DMS114 treated with DMSO at 0.1 percent for 48 hours (cell line): Measurements from ENCODE around the gene DSN1.
"Not testable (repeated sequence)": the region's sequence is repeated elsewhere in the genome, so short reads cannot be mapped to it uniquely, and the experiment has no call there.

Source experiments
- DNase-seq: peaks from one replicate; lab custom pipeline; 2025; ENCODE audit not compliant: unreplicated experiment; lab: John Stamatoyannopoulos, UW

The DSN1 gene, protein sequence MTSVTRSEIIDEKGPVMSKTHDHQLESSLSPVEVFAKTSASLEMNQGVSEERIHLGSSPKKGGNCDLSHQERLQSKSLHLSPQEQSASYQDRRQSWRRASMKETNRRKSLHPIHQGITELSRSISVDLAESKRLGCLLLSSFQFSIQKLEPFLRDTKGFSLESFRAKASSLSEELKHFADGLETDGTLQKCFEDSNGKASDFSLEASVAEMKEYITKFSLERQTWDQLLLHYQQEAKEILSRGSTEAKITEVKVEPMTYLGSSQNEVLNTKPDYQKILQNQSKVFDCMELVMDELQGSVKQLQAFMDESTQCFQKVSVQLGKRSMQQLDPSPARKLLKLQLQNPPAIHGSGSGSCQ

DNA sequence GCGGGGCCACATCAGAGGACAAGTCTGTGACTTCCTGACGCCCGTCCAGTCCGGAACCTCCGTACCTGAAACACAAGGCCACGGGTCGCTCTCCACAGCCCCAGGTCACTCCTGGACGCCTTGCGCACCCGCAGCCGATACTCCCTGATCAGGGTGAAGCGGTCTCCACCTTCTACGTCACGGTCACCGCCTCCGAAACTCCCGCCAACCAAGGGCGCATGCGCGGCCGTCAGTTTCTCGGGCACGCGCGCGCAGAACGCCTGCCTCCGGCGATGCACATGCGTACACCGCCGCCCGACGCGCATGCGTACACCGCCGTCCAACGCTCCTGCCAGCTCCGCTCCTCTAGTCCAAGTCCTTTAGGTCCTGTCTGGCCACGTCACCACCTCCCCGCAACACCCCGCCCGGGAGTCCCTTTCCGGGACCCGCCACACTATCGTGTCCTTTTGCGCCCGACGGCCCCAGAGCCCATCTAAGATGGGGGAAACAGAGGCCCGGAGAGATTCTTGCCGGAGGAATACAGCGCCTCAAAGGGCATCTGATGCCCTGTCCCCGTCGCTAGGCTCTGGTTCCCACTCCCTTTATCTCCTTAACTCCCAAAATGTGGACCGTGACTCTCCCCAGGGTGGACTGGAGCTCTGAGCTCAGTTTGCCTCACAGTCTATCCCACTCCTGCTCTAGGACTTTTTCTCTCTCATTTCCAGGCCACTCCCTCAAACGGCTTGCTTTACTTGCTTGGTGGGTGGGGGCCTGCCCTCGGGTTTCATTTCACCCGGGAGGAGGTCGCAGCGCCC, at the start of gene DSN1:
Gene DSN1, minus strand, starts transcription at position 167 of the 794 bp plus-strand sequence. CDS start 2,305 bp downstream, outside the sequence.
- peak; percentile 87 for DNase-seq

DNA sequence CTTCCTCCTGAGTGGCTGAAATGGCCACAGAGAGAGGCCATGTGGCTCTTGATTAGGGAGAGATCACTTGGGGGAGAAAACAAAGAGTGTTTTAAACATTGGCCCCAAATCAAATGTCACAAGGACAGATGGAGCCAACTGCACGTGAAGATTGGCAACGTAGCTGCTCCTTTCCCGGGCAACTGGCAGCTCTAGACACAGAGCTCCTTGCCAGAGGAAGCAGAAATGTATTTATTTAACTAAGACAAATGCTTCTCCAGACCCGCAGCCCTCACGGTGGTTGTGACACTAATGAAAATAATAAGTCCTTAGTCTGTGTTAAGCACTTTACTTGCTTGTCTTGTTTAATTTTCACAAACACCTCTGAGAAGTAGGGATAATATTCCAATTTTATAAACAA, 49.6 kb upstream of the DSN1 start:
- no peak for DNase-seq

DNA sequence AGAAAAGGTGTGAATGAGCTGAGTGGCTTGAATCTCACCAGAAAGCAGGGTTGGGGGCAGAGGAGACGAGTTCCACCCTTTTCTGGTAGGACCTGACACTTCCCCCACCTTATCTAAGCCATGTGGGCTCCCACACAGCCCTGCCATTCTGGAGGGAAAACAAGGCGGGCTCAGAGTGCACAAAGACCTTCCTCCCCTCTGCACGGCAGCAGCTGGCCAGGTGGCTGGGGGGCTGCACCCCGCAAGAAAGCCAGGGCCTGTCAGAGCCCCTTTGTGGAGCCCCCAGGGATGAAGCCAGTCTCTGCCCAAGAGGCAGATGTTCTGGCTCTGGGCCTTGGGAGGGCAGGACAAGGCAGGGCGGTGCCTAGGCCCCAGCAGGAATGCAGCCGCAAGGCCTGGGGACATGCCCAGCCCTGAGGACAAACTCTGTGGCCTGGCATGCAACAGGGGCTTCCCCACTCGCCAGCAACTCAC, 48.4 kb upstream of the DSN1 start:
- no peak for DNase-seq

DNA sequence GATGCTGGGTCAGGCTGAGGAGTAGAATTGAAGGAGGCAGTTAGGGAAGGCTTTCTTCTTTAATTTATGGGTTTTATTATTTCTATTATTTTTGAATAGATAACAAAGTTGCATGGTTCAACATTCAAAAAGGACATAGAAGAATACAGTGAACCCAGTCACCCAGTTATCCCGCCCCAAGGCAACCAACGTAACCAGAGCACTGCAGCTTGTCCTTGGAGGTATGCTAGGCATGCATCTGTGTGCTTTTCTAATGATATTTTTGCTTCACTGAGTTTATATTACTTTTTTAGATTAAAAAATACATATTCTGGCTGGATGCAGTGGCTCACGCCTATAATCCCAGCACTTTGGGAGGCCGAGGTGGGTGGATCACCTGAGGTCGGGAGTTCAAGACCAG, 47.4 kb upstream of the DSN1 start:
- DNase-seq = no peak

DNA sequence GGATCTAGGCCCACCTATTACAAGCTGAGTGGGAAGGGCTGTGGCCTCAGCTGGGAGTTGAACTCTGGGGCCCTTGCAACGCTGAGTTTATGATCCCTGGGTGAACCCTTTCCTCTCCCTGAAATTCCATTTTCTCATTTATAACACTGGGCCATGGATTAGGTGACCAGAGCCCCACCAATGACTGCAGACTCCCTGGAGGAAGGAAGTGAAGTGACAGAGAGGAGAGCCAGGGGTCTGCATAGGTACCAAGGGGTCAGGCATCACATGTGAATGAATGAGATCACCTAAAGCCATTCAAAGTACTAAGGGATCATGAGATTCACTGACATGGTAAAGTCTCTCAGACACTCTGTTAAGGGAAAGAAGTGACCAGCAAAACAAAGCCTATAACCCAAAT, 46.5 kb upstream of the DSN1 start:
- no peak for DNase-seq

DNA sequence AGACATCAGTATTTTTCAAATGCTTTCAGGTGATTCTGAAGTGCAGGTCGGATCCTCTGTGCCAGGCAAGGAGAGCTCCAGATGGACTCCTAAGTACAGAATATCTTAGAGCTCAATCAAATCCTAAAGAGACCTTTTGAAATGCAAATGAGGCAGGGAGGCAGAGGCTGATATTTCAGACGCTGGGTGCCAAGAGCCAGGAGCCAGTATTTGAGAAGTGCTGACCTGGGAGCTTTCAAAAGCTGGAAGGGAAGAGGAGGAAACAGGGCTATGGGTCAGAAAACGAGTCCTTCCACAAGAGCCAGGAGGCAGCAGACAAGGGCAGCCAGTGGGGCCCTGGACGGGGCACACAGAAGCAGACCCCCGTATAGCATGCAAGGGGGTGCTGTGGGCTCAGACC, 46.1 kb upstream of the DSN1 start:
- no peak for DNase-seq

DNA sequence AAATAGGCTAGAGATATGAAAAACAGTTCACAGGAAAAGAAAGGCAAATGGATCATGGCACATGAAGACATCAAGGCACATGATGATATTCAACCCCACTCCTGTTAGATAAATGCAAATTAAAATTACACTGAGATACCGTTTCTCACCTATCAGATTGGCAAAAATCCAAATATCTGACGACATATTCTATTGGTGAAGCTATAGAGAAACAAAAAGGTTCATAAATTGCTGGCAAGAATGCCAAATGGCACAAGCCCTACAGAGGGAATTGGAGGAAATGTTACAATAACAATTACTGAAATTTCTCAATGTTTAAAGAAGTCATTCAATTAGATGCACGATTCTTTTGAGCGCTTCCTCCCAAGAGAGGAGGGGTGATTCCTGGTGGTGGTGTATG, 45.3 kb upstream of the DSN1 start:
- DNase-seq = no peak

DNA sequence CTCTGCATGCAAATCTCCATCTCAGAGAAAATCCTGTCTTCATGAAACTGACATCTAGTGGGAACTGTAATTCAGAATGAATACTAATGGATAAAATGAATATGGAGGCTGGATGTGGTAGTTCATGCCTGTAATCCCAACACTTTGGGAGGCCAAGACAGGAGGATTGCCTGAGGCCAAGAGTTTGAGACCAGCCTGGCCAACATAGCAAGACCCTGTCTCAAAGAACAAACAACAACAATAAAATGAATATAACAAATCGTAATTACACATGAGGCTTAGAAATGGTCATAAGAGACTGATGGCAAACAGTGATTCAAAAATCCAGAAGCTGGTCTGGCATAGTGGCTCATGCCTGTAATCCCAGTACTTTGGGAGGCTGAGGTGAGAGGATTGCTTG, 44.6 kb upstream of the DSN1 start:
- DNase-seq = no peak

DNA sequence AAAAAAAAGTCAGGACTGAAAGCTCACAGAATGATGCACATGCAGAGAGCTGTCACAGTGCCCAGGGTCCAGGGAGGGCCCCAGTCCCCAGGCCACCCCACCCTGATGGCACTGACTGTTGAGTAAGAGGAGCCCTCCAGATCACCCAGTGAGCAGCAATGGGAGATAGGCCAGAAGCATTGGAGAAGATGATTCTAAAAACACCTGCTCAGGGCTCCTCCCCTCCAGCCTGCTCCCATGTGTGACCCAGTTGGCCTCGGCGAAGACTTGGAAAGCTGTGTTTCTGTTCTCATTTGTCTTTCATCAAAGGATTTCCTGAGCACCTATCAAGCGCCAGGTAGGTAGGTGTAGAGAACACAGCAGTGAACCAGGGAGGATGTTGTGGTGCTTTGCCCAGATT, 43.9 kb upstream of the DSN1 start:
- DNase-seq = no peak

DNA sequence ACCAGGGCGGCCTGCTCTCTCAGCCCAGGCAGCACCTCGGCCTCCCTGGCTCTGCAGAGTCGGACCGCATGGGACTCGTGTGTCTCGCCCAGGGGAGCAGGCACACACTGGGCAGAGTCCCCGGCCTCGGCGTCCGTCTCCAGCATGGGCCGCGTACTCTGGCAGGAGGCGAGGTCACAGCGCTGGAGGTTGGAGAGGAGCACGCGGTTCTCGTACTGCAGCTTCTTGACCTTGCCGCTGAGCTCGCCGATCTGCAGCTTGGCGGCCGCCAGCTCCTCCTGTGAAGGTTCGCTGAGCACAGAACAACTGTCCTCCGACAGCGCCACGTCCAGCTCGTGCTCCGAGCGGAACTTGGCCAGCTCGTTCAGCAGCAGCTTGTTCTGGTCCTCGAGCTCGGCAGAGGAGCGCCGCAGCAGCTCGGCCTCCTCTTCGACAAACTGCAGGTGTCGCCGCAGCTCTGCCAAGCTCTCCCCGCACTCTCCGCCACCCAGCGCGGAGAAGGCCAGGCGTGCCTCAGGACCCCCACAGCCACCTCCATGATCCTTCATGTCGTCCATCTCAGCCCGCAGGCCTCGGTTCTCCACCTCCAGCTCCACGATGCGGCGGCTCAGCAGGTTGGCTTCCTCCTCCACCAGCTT, 42.0 kb upstream of the DSN1 start:
- DNase-seq = no peak

DNA sequence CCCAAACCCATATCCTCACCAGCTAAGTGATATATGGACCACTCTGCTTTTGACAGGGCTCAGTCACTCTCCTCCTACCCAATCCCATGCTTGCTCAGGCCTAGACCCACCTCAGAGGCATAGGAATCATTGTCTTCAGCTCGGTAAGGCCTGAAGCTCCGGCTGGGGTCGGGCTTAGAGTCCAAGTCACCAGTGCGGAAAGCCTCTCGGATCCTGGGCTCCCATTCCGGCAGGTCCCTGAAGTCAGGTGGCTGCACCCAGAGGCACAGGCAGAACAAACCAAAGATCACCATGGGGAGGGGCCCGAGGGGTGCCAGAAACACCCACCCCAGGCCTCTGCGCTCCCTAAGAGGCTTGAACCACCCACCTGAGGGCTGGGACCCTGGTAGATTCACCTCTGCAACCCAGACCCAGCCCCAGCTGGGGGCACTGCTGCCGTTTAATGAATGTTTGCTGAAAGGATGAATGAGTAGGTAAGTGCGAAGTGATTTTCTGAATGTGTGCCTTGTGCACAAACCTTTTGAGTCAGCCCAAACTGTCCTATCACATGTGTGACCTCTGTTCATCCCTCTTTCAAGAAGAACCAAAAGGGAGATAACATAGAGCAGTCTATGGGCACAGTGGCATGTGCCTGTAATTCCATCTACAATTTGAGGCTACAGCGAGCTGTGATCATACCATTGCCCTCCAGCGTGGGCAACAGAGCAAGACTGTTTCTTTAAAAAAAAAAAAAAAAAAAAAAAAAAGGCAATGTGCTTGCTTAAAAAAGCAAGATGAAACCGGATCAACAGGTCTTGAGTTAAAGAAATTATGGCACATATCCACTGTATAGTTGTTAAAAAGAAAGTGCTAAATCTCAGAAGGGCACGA, 39.3 kb upstream of the DSN1 start:
- no peak for DNase-seq

DNA sequence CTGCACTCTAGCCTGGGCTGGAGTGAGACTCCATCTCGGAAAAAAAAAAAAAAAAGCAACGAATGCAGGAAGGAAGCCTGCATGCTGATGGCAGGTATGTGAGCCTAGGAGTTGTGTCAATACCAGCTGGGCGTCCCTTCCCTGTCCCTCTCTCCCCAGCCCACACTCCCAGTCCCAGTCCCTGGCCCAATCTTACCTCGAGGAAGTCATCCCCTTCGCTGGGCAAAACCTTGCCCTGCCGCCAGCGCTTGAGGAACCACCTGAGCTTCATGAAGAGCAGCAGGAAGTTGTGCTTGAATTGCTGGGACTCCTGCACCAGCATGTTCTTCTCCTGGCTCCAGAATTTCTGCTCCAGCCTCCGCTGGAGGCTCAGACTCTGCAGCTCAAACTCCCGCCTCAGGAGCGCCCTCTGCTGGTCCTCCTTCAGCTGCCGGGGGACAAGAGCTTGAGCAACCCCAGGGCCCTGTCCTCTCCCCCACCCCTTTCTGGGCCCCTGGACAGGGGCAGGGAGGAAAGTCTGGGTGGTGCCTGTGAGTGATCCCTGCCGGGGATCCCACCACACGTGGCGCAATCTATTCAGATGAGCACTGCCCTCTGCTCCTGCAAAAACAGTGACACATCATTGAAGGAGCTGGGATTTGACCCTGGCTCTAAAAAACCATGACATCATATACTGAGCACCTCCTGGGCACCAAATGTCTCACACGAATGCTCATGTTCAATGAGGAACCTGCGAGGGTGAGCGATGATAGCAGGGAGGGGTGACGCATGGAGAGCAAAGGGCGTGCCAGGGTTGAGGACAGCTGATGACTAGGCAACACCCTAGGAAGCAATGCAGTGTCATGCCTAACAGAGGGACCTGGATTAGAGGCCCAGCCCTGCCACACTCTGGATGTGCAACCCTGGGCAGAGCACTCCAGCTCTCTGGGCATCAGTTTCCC, 35.0 kb upstream of the DSN1 start:
- DNase-seq = no peak

DNA sequence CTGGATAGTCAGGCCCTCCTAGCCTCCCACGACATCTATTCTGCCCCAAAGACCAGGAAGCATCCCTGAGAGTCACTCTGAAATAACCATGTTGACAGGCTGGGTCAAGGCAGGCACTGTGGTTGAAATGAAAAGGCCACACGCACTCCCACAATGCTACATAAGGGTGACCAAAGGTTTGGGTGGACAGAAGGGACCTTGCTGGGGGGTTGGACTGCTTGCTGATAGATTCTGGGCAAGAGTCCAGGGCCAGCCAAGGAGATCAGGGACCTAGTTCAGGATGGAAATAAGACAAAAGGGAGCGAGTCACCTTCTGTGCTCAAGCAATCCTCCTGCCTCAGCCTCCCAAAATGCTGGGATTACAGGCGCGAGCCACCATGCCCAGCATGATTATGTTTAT, 32.5 kb upstream of the DSN1 start:
- DNase-seq = no peak

DNA sequence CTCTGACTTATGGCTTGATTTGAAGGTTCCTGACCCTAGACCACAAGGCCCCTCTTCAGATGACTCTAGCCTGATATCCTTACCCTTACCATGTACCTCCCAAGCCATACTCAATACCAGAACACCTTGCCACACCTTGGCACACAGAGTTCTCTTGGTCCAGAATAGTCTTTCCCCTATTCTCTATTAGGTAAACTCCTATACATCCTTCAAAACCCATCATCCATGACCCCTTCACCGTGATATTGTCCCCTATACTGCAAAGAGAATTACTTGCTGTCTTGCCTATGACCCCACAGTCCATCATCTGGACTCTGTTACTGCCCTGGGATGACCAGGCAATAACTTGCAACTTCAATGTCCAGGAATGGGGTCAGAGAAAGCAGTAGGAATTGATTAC, 31.8 kb upstream of the DSN1 start:
- no peak for DNase-seq

DNA sequence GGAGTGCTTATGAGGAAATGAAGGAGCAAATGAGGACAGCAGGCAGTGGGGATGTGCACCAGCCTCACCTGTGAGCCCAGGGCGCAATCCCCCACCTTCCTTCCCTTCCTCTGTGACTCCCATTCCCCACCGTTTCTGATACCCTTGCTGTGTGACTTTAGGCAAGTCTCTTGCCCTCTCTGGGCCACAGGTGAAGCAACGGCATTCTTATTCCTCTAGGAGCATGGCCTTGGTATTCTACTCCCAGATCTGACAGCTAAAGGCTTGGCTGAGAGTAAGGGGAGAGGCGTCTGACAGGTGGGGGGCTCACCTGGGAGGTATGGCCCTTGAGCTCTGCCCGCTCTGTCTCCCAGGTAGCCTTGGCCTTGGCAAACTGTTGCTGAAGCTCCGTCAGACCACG, 30.9 kb upstream of the DSN1 start:
- no peak for DNase-seq

DNA sequence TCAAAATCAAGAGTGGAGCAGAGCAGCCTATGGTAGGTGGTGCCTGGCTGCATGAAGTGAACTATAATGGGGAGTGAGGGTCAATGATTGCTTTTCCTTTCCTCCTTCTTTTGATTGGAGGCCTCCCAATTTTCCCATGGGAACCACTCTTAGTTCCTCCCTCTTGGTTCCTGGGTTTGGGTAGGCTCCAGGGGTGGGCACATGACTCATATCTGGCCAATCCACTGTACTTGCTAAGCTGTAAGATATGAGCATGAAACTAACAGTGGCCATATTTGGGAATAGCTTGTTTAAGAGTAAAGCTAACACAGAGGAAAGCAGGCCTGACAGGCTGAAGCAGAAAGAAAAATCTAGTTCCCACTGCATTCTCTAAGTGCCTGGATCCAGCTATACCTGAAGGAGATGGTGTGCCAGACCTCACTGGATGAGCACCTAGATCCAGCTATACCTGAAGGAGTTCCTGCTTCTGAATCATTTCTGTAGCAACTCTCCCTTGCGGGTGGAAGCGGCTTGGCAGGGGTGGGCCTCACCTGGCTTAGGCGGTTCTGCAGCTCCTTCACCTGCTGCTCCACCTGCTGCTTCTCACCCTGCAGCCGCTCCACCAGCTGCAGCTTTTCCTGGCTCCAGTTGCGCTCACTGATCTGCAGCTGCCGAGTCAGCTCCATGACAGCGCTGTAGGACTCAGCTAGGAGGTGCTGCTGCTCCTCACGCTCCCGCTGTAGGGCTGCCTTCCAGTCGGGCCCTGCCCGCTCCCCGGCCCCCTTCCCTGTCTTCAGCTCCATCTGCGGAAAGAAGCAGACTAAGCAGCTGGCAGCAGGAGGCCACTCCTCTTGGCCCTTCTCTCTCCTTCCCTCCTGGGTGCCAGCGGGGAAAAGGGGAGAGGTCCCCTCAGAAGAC, 29.0 kb upstream of the DSN1 start:
- no peak for DNase-seq

DNA sequence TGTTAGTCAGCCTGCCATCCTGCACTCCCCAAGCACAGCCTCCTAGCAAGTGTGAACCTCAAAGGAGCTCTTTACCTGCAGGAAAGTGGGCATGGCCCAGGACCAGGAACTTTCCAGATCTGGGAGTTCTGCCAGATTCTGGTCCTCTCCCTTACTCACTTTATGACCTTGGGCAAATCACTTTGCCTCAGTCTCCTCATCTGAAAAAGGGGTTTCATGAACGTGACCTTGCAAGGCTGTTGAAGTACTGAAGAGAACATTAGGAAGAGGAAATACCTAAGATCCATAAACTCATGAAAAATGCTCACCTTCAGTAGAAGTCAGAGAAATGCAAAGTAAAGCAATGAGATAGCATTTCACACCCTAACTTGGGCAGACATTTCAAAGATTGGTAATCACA, 26.8 kb upstream of the DSN1 start:
- DNase-seq = no peak

DNA sequence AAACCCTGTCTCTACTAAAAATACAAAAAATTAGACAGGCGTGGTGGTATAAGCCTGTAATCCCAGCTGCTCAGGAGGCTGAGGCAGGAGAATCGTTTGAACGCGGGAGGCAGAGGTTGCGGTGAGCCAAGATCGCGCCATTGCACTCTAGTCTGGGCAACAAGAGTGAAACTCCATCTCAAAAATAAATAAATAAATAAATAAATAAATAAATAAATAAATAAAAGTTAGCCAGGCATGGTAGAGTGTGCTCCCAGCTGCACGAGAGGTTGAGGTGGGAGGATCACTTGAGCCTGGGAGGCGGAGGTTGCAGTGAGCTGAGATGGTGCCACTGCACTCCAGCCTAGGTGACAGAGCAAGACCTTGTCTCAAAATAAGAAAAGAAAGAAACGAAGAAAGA, 25.8 kb upstream of the DSN1 start:
- not testable (repeated sequence) for DNase-seq

DNA sequence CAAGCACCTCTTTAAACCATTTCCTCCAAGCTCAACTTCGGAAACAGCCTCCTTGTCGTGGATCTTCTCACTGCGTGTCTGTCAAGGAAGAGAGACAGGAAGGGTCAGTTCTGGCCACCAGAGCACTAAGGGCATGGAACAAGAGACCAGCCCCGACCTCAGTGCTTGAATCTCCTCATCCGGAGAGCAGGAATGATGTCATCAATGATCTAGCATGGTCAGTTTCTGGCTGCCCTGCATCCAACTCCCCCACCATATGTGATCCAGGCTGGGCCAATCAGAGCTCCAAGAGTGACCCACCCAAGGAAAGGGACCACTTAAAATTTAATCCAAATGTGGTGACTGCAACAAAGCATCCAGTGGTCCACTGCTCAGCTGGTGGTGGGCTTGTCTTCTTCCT, 23.3 kb upstream of the DSN1 start:
- no peak for DNase-seq
